Smooth muscle cell (in vitro differentiated cells): ENCODE results near the gene POLR2C. TPM values are rescaled to one million over a fixed set of nuclear protein-coding genes. Genes with fewer than 3 reads are reported as not detected.

Source experiments
- DNase-seq: peaks from one replicate; lab custom pipeline; 2025; ENCODE audit not compliant: unreplicated experiment; lab: John Stamatoyannopoulos, UW
- H2AFZ ChIP-seq: fragments of 200-600 bp; sonication (generic); 2 replicates; pipeline ENCODE4 v1.6.0; 2016; ENCODE audit warnings: antibody characterized with exemption, low read depth, mild to moderate bottlenecking
- H3F3A ChIP-seq: fragments of 200-600 bp; sonication (generic); 2 replicates; pipeline ENCODE4 v1.6.0; 2017; ENCODE audit warnings: antibody characterized with exemption, low read depth
- H3K27ac ChIP-seq: fragments of 200-600 bp; sonication (generic); 2 replicates; pipeline ENCODE4 v1.5.1; 2016; ENCODE audit warnings: low read depth, mild to moderate bottlenecking
- H3K27me3 ChIP-seq: fragments of 200-600 bp; sonication (generic); 2 replicates; pipeline ENCODE4 v1.6.1; 2016; ENCODE audit warnings: low read depth, mild to moderate bottlenecking
- H3K36me3 ChIP-seq: fragments of 200-600 bp; sonication (generic); 2 replicates; pipeline ENCODE4 v1.5.1; 2016; ENCODE audit warnings: low read depth
- H3K4me1 ChIP-seq: fragments of 200-600 bp; sonication (generic); 2 replicates; pipeline ENCODE4 v1.5.1; 2016; ENCODE audit warnings: low read depth
- H3K4me2 ChIP-seq: fragments of 200-600 bp; sonication (generic); 2 replicates; pipeline ENCODE4 v1.6.0; 2016; ENCODE audit warnings: mild to moderate bottlenecking
- H3K4me3 ChIP-seq: fragments of 200-600 bp; sonication (generic); 2 replicates; pipeline ENCODE4 v1.5.1; 2016; ENCODE audit warnings: mild to moderate bottlenecking
- H3K79me2 ChIP-seq: fragments of 200-600 bp; sonication (generic); 2 replicates; pipeline ENCODE4 v1.6.0; 2016; ENCODE audit warnings: low read depth, mild to moderate bottlenecking
- H3K9ac ChIP-seq: fragments of 200-600 bp; sonication (generic); 2 replicates; pipeline ENCODE4 v1.6.0; 2016; ENCODE audit warnings: low read depth
- H3K9me3 ChIP-seq: fragments of 200-600 bp; sonication (generic); replicated peaks from 2 replicates; pipeline ENCODE4 v1.5.1; 2016; ENCODE audit warnings: low read depth
- H4K20me1 ChIP-seq: fragments of 200-600 bp; sonication (generic); 2 replicates; pipeline ENCODE4 v1.6.0; 2016; ENCODE audit warnings: low read depth
- CTCF ChIP-seq: fragments of 200-600 bp; sonication (generic); IDR thresholded peaks from 2 replicates; pipeline ENCODE4 v1.5.1; 2017; ENCODE audit warnings: borderline replicate concordance, mild to moderate bottlenecking, antibody characterized with exemption; ENCODE audit not compliant: insufficient read depth, poor library complexity, severe bottlenecking
- WGBS: methylation state at CpG from one replicate; pipeline ENCODE4 v1.1.7; 2016; ENCODE audit warnings: low lambda C conversion rate; 5-methylcytosine and 5-hydroxymethylcytosine counted together
- polyA plus RNA-seq: library from polyadenylated mRNA; unstranded; fragments of >200 nt; fragmentation: Nextera tagmentation; extraction: Ambion mirVana; gene quantifications from 2 replicates; pipeline ENCODE4 v1.2.1, GENCODE V29; 2016
- total RNA-seq: library from RNA; depleted of rRNA; stranded (reverse); fragments of >200 nt; gene quantifications from 2 replicates; pipeline ENCODE4 v1.2.3, GENCODE V29; 2014

Gene POLR2C
- total and polyA plus RNA-seq, 2 experiments from 2014 or later = 67.3 to 90.0 TPM

- H3K9me3 ChIP-seq = no peaks in the 10 kb centered on the region
- no peak for DNase-seq
- H3K4me3 ChIP-seq = peak overlapping the region; percentile 87
- H4K20me1 ChIP-seq = peaks cover 21% of the 10 kb centered on the region
- no peaks in the 10 kb centered on the region for H3F3A ChIP-seq
- H3K27ac ChIP-seq = peak overlapping the region; percentile 52
- peaks cover 42% of the 10 kb centered on the region for H3K79me2 ChIP-seq
- no peak overlapping the region for H3K9ac ChIP-seq
- WGBS = 35% methylated on average over 8 of the region's 8 CpGs
- no peaks in the 10 kb centered on the region for H3K36me3 ChIP-seq
- no peaks in the 10 kb centered on the region for H3K27me3 ChIP-seq
- H3K4me2 ChIP-seq = peak overlapping the region; percentile 87
- H3K4me1 ChIP-seq = no peaks in the 10 kb centered on the region
- peak overlapping the region; percentile 97 for H2AFZ ChIP-seq
- no peak for TF ChIP-seq CTCF
Measured at GRCh38 chr16:57486858-57487834, 24.7 kb downstream of the POLR2C start.

- Histone ChIP-seq H3K9ac (no peak overlapping the region), H3K27me3 (no peaks in the 10 kb centered on the region), H3K79me2 (peaks cover 22% of the 10 kb centered on the region), H3K27ac (no peak overlapping the region), H4K20me1 (peaks cover 8% of the 10 kb centered on the region), H3K4me2 (no peak overlapping the region), H3K4me1 (no peaks in the 10 kb centered on the region), H3F3A (no peaks in the 10 kb centered on the region), H3K9me3 (no peaks in the 10 kb centered on the region), H3K36me3 (no peaks in the 10 kb centered on the region), H3K4me3 (no peak overlapping the region), H2AFZ (no peak overlapping the region)
- DNase-seq = no peak
- 97% methylated on average over 5 of the region's 5 CpGs for WGBS
- no peak for TF ChIP-seq CTCF
Measured at GRCh38 chr16:57489229-57489628, 26.8 kb downstream of the POLR2C start.

GRCh38 chr16:57493767-57494166, 31.3 kb downstream of the POLR2C start:
- Histone ChIP-seq H4K20me1 (no peaks in the 10 kb centered on the region), H3K27me3 (no peaks in the 10 kb centered on the region), H3K4me3 (no peak overlapping the region), H3K9ac (no peak overlapping the region), H3K36me3 (no peaks in the 10 kb centered on the region), H3F3A (no peaks in the 10 kb centered on the region), H3K79me2 (no peaks in the 10 kb centered on the region), H2AFZ (no peak overlapping the region), H3K4me2 (no peak overlapping the region), H3K27ac (no peak overlapping the region), H3K4me1 (no peaks in the 10 kb centered on the region), H3K9me3 (no peaks in the 10 kb centered on the region)
- WGBS = 99% methylated on average over 4 of the region's 4 CpGs
- TF ChIP-seq CTCF = no peak
- no peak for DNase-seq
